Stimulated activated CD4-positive, alpha-beta T cell treated with anti-CD3 and anti-CD28 coated beads, Interleukin-15, amount 100 ng/mL, for 48 hours (primary cell): ENCODE results near the gene ATP6V1G2.
"Not testable (repeated sequence)": the region's sequence is repeated elsewhere in the genome, so short reads cannot be mapped to it uniquely, and the experiment has no call there.

Experiments used
- DNase-seq, 2 donors: peaks; one replicate each; pipeline ENCODE4 v3.0.0-alpha.2; 2020; ENCODE audit warnings: low read depth in 2 of 2

Gene ATP6V1G2

DNA sequence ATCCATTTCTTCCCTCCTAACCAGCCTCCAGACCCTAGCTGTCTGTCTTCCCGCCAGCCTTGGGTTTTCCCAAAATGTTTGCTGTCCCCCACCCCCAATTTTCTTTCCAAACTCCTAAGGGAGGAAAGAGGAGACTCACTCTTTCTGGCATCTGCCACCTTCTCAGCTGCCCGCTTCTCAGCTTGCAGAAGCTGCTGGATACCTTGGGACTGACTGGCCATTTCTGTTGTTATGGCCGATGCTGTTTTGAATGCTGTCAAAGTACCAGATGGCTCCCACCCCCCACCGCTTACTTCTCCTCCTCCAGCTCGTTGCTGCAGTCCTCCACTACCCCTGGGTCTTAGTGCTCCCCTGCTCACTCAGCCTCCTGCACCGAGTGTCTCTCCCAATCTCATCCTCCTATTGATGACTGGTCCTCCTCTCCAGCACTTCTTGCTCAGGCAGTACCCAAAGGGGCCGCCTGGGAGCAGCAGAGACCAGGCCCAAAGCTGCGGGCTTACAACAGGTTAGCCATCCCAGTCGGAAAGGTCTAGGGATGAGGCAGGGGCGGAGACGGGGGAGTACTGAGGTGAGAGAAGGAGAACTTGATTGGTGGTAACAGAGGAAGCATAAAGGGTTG, at the start of gene ATP6V1G2:
TSS of gene ATP6V1G2 (minus strand) at position 270 of the 619 bp plus-strand sequence. CDS start at position 221, 49 bp downstream.
- peak; percentile 83 to 88 for DNase-seq

DNA sequence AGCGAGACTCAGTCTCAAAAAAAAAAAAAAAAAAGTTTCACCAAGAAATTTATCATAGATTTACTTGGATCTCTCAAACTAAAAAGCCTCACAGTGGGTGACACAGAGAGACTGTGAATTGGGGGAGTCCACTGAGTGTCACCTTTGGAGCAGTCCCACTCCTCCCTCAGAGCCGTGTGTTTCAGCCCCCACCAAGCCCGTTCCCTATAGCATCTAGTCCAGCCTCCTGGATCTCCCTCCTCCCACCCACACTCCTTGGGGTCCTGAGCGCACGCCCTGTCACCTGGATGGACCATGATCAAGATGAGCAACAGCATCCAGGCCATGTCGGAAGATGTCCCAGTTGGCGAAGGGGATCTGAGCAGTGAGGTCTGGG, 46.0 kb upstream of the ATP6V1G2 start:
- DNase-seq = no peak

DNA sequence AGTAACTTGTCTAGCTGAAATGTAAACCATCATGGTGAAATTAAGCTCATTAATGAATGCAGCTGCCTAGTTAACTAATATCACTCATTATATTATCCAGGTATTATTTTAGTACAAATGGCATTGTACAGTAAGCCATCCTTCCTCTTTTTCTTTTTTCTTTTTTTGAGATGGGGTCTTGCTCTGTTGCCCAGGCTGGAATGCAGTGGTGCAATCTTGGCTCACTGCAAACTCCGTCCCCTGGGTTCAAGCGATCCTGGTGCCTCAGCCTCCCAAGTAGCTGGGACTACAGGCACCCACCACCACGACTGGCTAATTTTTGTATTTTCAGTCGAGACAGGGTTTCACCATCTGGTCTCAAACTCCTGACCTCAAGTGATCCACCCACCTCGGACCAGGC, 44.3 kb upstream of the ATP6V1G2 start:
- DNase-seq = not testable (repeated sequence)

DNA sequence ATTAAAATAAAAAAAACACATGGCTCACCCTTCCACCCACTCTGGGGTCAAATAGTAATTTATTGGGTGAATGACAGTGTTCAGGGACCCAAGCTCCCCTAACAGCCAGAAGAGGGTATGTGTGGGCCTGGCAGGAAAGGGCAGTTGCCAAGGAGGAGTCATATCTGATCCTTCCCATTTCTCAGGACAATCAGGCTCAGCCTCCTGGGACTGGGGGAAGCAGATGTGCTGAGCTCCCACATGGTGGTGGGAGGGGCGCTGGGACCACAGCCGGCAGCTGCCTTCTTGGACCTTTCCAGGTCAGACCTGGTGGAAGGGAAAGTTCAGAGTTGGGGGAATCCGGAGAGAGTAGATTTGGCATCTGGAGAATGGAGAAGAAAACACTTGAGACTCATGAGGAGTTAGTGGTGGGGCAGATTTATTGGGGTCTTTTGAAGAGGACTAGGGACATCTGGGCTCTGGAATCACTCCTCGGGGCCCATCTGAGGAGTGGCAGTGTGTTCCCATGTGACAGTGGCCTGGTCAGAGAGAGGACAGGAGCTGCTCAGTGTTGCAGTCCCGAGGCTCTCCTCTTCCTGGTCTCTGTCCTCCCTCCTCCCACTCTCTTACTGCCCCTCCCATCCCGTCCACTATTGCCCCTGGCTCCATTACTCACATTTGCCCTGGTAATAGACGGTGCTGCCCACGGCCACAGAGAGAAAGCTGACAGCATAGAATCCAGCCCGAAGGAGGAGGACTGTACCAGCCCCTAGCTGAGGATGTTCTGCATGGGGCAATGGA, 42.7 kb upstream of the ATP6V1G2 start:
- DNase-seq = no peak

DNA sequence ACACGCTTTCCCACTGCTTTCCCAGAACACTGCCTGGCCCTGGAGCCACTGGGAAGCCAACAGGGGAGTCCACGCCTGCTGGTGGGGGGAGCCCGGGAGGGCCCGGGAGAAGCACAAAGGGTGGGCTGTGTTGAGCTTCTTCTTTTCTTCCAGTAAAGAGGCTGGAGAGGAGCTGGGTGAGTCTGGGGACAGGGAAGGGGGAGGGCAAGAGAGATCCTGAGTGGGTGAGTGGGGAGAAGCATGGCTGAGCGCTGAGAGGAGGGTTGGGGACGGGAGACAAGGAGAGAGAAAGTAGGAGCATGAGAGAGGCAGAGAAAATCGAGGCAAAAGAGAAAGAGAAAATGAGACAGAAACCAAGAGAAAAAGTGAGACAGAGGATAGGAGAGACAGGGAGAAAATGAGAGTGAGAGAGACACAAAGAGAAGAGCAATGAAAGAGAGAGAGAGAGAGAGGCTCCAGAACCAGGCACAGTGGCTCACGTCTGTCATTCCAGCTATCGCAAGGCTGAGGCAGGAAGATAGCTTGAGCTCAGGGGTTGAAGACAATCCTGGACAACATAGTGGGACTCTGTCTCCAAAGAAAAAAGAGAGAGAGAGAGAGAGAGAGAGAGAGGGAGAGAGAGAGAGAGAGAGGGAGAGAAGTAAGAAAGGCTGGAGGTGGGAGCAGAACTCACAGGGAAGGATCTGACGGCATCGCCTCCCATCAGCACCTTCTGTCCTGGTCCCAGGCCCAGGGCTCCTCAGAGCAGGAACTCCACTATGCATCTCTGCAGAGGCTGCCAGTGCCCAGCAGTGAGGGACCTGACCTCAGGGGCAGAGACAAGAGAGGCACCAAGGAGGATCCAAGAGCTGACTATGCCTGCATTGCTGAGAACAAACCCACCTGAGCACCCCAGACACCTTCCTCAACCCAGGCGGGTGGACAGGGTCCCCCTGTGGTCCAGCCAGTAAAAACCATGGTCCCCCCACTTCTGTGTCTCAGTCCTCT, 41.7 kb upstream of the ATP6V1G2 start:
- DNase-seq = no peak

DNA sequence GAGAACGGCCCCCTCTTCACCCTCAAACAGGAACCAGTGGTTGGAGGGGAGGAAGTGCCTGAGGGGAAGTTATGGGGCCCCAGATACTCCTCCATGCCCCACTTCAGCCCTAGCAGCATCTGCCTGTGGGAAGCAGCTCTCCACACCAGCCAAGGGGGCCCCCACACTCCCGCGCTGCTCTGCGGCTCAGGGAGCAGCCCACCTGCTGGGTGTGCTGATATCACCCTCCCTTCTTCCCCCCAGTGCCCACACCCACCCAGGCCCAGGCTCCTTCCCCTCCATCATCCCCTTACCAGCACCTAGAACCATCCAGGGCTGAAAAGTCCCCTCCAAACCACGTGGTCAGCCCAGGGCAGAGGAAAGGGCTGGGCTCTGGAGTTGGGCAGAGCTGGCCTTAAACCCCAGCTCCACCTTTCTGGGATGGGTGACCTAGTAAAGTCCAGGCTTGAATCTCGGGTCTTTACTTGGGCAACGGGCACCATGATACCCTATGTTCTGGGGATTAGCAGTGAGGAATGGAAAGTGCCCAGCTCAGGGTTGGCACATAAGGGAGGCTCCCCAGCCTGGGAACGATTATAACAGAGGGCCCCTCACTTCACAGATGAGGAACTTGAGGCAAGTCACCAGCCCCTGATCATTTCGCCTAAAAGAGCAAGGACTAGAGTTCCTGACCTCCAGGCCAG, 40.3 kb upstream of the ATP6V1G2 start:
- no peak for DNase-seq

DNA sequence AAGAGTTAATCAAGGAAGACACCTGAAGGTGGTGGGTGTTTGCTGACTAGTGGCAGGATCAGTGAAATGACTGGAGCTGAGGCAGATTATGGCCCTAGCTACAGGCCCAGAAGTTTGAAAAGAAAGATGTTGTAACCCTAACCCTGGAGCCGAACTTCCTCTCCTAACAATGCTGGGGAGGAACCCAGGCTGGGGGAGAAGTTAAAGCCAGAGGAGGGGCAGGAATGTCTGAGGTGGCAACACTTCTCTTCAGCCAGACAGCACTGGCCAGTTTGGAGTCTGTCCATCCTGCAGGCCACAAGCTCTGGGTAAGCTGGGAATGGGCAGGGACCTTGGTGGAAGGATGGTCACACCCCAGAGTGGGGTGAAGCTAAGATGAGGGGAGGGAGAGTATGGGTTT, 39.6 kb upstream of the ATP6V1G2 start, which contains the start of gene LST1:
TSS of gene LST1 (plus strand) at position 270 of the 400 bp plus-strand sequence. CDS start 1,023 bp downstream, outside the sequence.
- no peak for DNase-seq

DNA sequence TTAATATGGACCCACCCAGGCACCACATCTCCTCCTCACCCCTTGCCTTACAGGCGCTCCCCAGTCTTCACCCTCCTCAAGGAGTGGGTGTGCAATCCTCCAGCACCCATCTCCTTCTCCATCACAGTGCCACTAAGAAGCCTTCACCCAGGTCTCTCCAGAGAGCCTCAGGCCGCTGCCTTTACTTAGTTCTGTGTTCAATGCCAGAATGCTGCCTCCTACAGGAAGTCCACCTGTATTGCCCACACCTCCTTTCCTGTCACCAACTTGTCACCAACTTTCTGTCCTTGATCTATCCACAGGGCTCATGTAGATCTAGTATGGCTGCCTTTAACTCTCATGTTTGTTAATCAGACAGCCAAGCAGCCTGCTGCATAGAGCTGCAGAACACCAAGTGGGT, 39.1 kb upstream of the ATP6V1G2 start:
- DNase-seq = no peak

DNA sequence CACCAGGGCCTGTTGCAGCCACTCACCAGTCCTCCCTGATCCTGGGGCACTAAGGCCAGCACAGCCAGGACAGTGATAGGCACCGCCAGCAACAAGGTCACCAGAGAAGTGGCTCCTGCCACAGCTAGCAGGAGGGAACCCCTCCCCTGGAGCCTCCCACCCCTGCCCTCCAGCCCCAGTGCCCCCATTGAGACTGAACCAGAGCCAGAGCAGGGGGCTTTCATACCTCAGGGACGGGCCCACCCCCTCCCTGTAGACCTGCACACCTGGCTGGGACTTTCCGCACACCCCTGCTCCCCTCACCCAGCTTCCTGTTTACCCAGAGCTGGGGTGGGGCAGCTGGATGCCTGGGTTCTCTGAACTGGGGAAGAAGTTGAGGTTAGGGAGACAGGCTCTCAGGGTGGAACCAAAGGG, 35.8 kb upstream of the ATP6V1G2 start, which contains the start of gene LTB:
TSS of gene LTB (minus strand) at position 195 of the 414 bp plus-strand sequence. CDS start at position 188, 7 bp downstream.
- no peak for DNase-seq

DNA sequence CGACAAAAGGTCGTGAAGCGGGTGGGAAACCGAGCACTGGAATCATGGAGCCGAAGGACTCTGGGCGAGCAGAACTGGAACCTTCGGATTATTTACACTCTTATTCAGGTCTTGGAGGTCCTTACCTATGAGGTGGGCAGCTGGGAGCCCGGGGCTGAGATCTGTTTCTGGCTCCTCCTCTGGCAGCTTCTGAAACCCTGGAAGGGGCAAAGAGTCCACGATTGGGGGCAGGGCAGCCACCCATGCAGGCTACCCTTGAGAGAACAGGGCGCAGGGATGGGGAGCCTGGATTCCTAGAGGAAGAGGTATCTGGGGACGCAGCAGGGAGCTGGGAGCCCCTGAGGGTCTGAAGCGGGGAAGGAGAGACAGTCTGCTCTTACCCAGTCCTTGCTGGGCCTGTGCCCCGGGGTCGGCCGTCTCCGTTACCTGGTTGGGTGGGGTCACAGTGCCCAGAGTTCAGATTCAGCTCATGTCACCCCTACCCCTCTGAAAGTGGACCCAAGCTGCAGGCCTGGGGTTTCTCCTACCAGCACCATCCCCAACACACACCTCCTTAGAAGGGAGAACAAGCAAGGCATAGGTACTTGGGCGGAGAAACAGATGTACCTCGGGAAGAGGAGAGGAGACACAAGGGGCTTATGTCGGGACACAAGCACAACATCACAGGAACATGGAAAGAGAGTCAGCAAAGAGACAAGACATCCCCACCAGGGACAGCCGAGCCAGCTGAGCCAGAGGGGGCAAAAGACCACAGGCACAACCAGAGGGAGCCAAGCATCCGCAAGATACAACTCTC, 35.2 kb upstream of the ATP6V1G2 start:
- no peak for DNase-seq

DNA sequence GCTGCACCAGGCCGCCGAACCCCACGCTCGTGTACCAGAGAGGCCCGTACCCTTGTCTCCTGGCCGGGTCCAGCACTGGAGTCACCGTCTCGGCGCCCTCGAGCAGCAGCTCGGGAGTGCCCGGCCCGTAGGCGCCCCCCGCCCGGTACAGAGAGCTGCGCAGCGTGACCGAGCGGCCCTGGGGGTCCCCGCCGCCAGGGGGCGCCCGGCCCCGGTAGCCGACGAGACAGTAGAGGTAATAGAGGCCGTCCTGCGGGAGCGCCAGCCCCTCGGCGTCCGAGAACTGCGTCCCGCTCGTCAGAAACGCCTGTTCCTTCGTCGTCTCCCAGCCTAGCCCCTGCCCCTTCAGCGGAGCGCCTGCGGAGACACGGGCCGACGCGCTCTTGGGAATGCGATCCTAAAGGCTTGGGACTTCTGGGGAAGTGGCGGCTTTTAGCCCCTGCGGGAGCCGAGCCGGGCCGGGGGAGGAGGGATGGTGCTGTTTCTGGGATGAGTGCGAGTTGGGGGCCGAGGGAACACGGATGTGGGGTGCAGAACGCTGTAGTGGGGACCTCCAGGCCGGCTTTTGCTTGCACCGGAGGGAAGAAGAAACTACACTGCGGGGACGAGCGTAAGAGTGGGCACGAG, 34.5 kb upstream of the ATP6V1G2 start:
- DNase-seq = peak; percentile 77 to 86

DNA sequence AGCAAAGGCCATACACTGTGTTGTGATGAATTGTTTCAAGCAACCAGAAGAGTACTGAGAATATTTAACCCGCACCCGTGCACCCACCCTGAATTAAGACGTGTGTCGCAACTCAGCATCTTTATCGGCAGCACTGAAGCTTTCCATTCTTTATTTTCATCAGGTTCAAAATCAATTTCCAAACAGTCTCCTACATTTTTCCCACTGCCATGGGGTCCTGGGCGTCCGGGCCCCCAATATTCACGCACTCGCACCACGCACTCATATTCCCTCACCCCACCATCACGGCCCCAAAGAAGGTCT, 34.0 kb upstream of the ATP6V1G2 start:
- DNase-seq = no peak

DNA sequence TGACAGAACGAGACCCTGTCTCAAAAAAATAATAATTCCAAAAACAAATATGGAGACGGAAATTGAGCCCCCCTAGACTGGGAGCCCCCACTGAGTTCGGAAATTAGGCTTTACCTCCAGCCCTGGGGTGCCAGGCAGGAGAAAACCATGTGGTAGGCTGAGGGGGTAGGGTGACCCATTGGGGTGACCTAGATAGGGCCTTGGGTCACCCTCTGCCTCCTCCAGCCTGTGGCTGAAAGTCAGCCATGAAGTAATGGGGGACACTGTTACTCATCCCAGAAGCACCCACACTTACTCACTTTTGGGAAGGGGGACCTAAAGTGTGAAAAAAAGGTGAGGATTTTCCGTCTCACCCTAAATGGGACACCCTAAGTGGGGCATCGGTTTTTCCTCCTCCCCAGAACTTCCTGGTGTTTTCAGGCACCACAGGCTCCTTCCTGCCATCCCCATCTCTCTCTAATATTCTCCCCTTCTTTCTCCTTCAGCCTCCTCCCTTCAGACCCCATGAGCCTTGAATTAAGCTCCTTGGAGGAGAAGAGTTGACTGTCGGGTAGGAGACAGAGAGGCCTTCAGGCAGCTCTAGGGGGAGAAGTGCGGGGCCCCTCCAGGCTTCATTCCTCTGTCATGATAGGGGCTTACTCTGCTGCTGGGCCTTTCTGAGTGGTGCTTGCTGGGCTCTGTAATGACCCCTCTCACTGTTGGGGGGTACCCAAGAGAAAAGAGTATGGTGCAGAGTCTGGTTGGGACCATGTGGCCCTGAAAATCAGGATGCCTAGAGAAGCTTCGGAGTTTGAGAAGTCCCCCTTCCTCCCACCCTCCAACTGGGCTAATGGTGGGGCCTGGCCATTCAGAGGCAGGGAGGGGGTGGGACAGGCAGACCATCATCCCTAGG, 33.4 kb upstream of the ATP6V1G2 start:
- DNase-seq = no peak

DNA sequence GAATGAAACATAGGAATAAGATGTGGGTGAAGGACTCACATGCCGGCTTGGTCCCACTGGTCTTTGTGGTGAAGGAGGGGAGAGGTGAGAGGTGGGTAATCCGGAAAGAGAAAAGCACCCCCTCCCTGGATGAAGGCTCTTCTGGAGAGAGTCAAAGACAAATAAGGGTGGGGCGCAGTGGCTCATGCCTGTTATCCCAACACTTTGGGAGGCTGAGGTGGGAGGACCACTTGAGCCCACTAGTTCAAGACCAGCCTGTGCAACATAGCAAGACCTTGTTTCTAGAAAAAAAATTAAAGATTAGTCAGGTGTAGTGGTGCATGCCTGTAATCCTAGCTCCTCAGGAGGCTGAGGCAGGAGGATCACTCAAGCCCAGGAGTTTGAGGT, 32.7 kb upstream of the ATP6V1G2 start:
- DNase-seq = no peak

DNA sequence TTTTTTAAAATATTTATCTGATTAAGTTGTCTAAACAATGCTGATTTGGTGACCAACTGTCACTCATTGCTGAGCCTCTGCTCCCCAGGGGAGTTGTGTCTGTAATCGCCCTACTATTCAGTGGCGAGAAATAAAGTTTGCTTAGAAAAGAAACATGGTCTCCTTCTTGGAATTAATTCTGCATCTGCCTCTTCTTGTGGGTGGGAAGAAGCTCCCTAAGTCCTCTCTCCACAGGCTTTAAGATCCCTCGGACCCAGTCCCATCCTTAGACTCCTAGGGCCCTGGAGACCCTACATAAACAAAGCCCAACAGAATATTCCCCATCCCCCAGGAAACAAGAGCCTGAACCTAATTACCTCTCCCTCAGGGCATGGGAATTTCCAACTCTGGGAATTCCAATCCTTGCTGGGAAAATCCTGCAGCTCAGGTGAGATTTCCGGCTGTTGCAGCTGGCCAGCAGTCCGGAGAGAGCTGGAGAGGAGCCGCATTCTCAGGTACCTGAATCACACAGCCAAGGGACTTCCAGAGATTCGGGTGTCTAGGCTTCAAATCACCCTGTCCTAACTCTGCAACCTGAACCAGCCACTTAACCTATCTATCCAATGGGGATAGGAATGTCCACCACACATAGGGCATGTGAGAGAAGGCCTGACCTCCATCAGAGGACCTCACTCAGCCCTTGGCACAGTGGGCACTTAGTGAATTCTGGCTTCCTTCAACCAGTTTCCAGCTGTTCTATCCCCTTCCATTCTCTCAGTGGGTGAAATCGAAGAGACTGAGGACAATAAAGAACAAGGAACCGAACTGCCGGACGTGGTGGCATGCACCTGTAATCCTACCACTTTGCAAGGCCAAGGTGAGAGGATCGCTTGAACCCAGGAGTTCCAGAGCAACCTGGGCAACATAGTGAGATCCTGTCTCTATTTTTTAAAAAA, 32.0 kb upstream of the ATP6V1G2 start:
- no peak for DNase-seq

DNA sequence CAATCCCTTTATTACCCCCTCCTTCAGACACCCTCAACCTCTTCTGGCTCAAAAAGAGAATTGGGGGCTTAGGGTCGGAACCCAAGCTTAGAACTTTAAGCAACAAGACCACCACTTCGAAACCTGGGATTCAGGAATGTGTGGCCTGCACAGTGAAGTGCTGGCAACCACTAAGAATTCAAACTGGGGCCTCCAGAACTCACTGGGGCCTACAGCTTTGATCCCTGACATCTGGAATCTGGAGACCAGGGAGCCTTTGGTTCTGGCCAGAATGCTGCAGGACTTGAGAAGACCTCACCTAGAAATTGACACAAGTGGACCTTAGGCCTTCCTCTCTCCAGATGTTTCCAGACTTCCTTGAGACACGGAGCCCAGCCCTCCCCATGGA, 31.2 kb upstream of the ATP6V1G2 start:
- no peak for DNase-seq

DNA sequence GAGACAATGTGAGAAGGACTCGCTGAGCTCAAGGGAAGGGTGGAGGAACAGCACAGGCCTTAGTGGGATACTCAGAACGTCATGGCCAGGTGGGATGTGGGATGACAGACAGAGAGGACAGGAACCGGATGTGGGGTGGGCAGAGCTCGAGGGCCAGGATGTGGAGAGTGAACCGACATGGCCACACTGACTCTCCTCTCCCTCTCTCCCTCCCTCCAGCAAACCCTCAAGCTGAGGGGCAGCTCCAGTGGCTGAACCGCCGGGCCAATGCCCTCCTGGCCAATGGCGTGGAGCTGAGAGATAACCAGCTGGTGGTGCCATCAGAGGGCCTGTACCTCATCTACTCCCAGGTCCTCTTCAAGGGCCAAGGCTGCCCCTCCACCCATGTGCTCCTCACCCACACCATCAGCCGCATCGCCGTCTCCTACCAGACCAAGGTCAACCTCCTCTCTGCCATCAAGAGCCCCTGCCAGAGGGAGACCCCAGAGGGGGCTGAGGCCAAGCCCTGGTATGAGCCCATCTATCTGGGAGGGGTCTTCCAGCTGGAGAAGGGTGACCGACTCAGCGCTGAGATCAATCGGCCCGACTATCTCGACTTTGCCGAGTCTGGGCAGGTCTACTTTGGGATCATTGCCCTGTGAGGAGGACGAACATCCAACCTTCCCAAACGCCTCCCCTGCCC, 30.6 kb upstream of the ATP6V1G2 start:
- no peak for DNase-seq
